Measurements from ENCODE around the gene SORCS1. TPM values are rescaled to one million over a fixed set of nuclear protein-coding genes. Genes with fewer than 3 reads are reported as not detected.

Gene SORCS1
- total and polyA plus RNA-seq, 2 donors from 2014 or later, result 0.76 to 2.4 TPM

DNA sequence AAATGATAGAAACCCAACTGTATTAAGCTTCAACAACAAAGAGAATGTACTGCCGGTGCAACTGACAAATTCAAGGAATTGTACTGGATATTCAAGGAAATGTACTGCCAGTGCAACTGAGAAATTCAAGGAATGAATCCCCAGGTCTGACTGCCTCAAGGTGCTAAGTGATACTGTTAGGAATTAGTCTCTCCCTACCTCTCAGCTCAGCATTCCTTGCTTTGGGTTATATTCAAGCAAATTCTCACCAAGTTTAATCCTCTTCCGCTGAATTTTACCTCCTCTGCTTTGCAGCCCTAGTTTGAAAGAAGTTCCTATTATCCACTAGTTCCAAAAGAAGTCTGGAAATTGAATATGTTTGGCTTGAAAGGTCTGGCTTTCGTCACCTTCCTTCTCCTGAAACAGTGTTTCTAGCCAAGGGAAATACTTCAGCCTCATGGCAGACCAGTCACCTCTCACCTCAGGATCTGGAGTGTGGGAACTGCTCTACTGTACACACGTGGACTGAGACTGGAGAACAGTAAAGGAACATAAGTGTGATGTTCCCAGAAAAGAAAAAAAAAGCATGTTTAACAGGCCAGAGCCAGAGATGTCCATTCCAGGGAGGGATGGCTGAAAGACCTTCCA, 60.4 kb downstream of the SORCS1 start:
- H3K4me3 ChIP-seq (ENCODE audit: low read length in 3 of 3), result no peak overlapping the region
- TF ChIP-seq, protein P1, sequence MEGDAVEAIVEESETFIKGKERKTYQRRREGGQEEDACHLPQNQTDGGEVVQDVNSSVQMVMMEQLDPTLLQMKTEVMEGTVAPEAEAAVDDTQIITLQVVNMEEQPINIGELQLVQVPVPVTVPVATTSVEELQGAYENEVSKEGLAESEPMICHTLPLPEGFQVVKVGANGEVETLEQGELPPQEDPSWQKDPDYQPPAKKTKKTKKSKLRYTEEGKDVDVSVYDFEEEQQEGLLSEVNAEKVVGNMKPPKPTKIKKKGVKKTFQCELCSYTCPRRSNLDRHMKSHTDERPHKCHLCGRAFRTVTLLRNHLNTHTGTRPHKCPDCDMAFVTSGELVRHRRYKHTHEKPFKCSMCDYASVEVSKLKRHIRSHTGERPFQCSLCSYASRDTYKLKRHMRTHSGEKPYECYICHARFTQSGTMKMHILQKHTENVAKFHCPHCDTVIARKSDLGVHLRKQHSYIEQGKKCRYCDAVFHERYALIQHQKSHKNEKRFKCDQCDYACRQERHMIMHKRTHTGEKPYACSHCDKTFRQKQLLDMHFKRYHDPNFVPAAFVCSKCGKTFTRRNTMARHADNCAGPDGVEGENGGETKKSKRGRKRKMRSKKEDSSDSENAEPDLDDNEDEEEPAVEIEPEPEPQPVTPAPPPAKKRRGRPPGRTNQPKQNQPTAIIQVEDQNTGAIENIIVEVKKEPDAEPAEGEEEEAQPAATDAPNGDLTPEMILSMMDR (IDR thresholded peaks at IDR 0.05; ENCODE audit: borderline replicate concordance, extremely low read depth, insufficient read depth), result no peak
- no peaks in the 10 kb centered on the region for H3K27me3 ChIP-seq (ENCODE audit: control insufficient read depth, insufficient read depth, low read length)
- FAIRE-seq, result no peak
- H3K4me1 ChIP-seq (ENCODE audit: control insufficient read depth in 2 of 3, insufficient read depth in 2 of 3, low read depth in 1 of 3, low read length in 3 of 3), result no peaks in the 10 kb centered on the region
- H3K9ac ChIP-seq (ENCODE audit: low read length in 3 of 3), result no peak overlapping the region
- no peak for DNase-seq
- no peaks in the 10 kb centered on the region for H3K36me3 ChIP-seq (ENCODE audit: control insufficient read depth in 2 of 3, insufficient read depth in 3 of 3, low read length in 3 of 3)
- intact Hi-C loops (cut with DNase I), result no loop called here
- H3K27ac ChIP-seq (ENCODE audit: low read depth in 2 of 2, low read length in 2 of 2), result no peak overlapping the region
- H3K9me3 ChIP-seq (ENCODE audit: control insufficient read depth in 2 of 3, insufficient read depth in 1 of 3, low read length in 3 of 3), result no peaks in the 10 kb centered on the region

GRCh38 chr10:107103174-107104025, 61.1 kb downstream of the SORCS1 start:
- TF ChIP-seq, protein P1 (IDR thresholded peaks at IDR 0.05; ENCODE audit: borderline replicate concordance, extremely low read depth, insufficient read depth), result no peak
- no peaks in the 10 kb centered on the region for H3K27me3 ChIP-seq (ENCODE audit: control insufficient read depth, insufficient read depth, low read length)
- no peaks in the 10 kb centered on the region for H3K4me1 ChIP-seq (ENCODE audit: control insufficient read depth in 2 of 3, insufficient read depth in 2 of 3, low read depth in 1 of 3, low read length in 3 of 3)
- intact Hi-C loops (cut with DNase I), result no loop called here
- H3K36me3 ChIP-seq (ENCODE audit: control insufficient read depth in 2 of 3, insufficient read depth in 3 of 3, low read length in 3 of 3), result no peaks in the 10 kb centered on the region
- FAIRE-seq (no peak), DNase-seq (peak in 1 of 5 donors; percentile 40)
- H3K9me3 ChIP-seq (ENCODE audit: control insufficient read depth in 2 of 3, insufficient read depth in 1 of 3, low read length in 3 of 3), result no peaks in the 10 kb centered on the region
- H3K27ac ChIP-seq (ENCODE audit: low read depth in 2 of 2, low read length in 2 of 2), result no peak overlapping the region
- H3K9ac ChIP-seq (ENCODE audit: low read length in 3 of 3), result no peak overlapping the region
- H3K4me3 ChIP-seq (ENCODE audit: low read length in 3 of 3), result no peak overlapping the region

DNA sequence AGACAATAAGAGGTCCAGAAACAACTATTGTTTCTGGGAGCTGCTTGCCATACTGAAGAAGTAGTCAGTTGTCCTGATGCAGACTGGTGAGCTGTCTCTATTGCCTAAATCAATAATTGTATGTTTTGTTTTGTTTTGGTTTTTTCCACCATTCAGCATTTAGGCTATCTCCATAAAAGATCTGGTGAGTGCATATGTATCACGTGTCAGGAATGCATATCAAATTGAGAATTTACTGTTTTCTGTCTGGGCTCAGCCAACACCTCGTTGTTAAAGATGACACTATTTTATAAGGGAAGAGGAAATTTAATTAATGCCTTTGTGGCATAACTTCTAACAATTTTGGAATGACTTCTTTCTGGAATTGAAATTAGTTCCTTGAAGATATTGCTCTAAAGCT, 66.2 kb downstream of the SORCS1 start:
- Histone ChIP-seq H3K9ac (ENCODE audit: low read length in 3 of 3) (no peak overlapping the region), H3K27me3 (ENCODE audit: control insufficient read depth, insufficient read depth, low read length) (no peaks in the 10 kb centered on the region), H3K4me3 (ENCODE audit: low read length in 3 of 3) (no peak overlapping the region), H3K27ac (ENCODE audit: low read depth in 2 of 2, low read length in 2 of 2) (no peak overlapping the region), H3K36me3 (ENCODE audit: control insufficient read depth in 2 of 3, insufficient read depth in 3 of 3, low read length in 3 of 3) (no peaks in the 10 kb centered on the region), H3K4me1 (ENCODE audit: control insufficient read depth in 2 of 3, insufficient read depth in 2 of 3, low read depth in 1 of 3, low read length in 3 of 3) (no peaks in the 10 kb centered on the region), H3K9me3 (ENCODE audit: control insufficient read depth in 2 of 3, insufficient read depth in 1 of 3, low read length in 3 of 3) (no peaks in the 10 kb centered on the region)
- FAIRE-seq (no peak), DNase-seq (no peak)
- TF ChIP-seq, protein P1 (IDR thresholded peaks at IDR 0.05; ENCODE audit: borderline replicate concordance, extremely low read depth, insufficient read depth), result no peak
- intact Hi-C loops (cut with DNase I), result no loop called here
